Right kidney (tissue), 1 donor: ENCODE data around the gene TENM3.

ENCODE experiments used
- DNase-seq: peaks from one replicate; pipeline ENCODE4 v3.0.0-alpha.2; 2016

Gene TENM3

DNA sequence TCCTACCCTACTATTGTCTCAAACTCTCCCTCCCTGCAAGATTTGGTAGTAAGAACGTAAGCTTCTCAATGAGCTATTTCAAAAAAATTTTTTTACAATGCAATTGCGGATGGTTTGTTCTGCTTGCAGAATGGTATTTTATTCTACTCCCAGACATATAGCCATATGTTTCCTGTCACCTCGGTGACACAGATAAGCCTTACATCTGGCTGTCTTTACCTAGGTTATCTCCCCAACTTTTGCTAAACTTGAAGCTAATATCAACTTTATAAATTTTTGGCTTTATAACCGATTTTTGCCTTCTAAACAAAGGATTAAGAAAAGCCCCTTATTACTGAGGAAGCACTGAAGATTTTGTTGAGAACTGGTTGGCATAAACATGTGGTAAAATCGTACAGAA is 331.5 kb downstream of the TENM3 start:
- no peak for DNase-seq

DNA sequence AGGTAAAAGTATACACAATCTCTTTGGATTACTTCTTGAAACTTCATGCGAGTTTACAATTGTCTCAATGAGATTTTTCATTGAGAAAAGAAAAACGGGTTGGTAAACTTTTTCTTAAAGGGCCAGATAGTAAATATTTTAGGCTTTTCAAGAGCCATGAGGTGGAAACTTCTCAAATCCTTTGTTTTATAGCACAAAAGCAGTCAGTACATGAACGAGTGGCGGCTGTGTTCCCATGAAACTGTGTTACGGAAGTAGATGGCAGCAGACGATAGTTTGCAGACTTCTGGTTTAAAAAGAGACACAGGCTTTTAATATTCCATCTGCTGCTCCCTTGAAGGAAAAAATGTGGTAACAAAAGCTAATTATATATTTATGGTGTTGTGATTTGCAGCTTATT is 332.0 kb downstream of the TENM3 start:
- DNase-seq = no peak

DNA sequence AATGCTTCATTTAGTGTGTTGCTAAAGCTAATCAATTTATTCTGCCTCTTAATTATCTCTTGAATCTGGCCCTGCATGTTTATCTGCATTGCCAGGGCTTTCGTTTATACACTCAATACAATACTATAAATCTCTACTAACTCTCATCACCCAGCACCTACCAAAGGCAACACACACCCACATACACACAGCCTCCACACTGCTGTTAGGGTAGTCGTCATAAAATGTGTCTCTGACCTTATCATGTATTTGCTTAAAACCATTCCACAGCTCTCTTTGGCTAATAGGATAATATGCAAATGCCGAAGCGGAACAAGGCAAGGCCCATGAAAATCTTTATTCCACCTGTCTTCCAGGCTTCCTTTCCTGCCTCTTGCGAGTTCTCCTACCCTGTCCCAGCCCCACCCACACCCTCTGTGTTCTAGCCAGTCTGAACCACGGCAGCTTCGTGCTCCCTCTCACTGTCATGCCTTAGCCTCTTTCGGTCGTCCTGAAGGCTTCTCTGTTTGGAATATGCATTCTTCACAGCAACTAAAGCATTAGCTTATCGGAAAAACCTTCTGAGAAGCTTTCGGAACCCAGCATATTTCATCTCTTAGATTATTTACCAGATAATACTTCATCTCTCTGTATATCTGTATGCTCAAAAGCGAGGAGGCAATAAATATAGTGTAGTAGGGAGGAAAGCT is 333.5 kb downstream of the TENM3 start:
- DNase-seq = no peak

DNA sequence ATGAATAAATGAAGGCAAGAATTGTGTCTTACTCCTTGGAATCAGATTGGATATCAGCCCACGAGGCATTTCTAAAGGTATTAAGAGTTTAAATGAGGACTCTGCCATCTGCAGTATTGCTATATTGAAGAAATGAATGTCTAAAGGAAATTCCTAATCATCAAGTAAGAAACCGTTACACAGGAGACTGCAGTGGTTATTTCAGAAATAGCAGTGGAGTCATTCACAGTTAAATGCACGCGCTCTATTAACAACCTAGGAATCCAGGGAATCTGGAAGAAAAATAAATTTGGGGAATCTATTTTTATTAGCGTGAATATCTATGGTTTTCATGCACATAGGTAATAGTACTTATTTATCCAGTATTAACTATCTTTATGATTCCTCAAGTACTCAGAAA is 334.2 kb downstream of the TENM3 start:
- DNase-seq = no peak

DNA sequence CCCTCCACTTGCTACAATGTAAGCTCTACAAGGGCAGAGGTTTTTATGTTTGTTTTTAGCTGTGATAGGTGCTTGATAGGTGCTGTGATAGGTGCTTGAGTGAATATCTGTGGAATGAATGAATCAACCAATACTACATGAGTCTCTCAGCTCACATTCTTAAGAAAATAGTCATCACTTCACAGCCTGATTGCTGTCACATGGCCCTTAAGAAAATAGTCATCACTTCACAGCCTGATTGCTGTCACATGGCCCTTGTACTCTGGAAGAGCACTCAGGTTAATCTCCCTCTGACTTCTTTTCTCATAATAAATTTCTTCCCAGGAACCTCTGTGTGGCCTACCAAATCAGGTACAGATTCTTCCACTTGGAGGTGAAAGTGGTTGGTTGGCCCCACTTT is 335.2 kb downstream of the TENM3 start:
- no peak for DNase-seq

DNA sequence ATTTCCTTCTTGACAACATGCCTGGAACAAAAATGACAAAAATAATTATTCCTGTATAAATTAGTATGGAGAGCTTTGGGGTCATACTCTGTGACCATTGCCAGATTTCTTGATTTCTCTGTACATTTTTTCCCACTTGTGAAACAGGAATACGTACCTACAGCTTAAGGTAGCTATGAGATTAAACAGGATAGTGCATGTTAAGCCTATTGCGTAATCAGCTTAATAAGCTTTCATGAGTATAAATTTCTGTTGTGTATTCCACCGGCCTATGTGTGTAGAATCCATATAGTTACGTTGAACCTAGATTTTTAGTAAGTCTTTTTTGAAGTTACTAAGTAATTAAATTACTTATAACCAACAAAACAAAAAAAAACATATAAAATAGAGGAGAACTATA is 339.0 kb downstream of the TENM3 start:
- DNase-seq = no peak

DNA sequence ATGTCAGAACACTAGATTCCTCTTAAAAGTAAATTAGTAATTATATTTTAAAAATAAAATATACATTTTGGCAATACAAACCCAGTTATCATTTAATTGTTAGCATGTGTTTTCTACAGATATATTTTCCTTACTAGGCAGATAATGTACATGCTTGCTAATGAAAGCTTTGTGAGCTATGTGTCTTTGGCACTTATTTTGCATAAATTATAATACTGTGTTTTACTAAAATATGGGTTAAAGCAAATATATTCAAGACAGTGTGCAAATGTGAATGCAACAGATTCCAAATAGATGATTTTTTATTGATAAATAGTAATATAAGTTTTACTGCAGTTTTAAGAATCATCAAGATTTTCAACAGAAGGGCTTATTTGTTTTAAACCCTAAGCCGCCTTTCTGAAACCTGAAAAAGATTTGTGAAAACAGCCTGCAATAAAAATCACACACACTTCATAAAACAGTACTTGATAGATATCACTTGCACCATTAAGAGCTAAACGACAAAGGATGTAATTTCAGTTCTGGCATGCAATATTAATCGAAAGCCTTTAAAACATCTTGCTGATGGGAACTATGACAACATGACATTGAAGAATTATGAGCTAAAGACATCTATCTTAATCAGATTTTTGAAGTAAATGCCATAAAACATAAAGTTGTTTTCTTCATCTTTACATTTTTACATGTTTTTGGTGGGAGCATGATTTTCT is 340.7 kb downstream of the TENM3 start:
- no peak for DNase-seq

DNA sequence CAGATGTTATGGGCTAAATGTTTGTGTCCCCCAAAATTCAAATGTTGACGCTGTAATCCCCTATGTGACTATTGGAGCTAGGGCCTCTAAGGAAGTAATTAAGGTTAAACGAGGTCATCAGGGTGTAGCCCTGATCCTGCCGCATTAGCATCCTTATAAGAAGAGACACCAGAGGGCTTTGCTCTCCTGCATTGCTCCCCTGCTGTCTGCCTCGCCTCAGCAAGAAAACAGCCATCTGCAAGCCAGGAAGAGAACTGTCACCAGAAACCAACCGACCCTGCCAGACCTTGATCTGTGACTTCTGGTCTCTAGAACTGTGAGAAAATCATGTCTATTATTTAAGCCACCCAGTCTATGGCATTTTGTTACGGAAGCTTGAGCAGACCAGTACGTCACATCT is 342.1 kb downstream of the TENM3 start:
- DNase-seq = no peak

DNA sequence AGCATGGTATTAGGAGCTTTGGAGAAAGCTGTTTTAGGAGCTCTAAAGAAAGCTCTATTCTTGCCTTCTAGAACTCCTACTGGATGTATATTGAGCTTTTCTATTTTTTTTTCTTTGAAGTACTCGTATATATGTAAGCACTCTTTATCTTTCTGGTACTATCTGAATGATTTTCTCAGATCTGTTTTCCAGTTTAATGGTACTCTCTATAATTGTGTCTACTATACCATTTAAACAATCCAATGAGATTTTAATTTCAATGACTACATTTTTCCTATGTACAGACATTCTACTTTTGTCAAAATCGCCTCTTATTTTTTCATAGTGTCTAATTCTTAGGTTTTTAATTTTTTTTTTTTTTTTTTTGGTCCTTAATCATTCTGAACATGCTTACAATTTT is 345.9 kb downstream of the TENM3 start:
- no peak for DNase-seq

DNA sequence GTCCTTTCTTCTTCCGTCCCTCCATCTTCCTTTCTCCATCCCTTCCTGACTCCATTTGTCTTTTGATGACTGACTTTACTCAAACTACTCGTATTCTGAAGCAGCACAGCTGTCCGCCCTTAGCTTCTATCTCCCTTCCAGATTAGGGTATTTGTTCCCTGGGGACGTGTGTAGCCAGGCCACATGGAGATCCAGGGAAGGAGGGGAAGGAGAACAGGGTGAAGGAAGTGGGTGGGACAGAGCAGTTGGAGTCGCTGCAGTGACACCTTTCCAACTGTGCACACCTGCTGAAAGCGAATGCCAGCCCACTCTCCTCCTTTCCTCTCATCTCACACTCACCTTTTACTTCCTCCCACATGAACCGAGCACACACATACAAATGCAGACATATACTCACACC is 350.2 kb downstream of the TENM3 start:
- no peak for DNase-seq

DNA sequence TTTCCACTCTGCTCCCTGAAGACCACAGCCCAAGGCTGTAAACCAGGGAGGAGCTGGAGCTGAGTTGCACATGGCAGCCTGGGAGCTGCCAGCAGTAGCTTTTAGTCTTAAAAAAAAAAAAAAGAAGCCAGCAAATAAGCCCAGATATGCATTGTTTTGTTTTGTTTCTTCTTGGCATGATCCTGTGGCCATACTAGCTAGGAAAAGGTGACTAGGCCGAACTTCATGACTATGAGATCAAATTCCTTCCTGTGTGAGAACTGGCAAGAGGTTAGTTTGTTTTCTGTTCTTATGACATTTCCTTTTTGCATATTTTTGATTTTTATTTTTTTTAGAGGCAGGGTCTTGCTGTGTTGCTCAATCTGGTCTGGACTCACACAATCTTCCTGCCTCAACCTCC is 350.7 kb downstream of the TENM3 start:
- DNase-seq = no peak

DNA sequence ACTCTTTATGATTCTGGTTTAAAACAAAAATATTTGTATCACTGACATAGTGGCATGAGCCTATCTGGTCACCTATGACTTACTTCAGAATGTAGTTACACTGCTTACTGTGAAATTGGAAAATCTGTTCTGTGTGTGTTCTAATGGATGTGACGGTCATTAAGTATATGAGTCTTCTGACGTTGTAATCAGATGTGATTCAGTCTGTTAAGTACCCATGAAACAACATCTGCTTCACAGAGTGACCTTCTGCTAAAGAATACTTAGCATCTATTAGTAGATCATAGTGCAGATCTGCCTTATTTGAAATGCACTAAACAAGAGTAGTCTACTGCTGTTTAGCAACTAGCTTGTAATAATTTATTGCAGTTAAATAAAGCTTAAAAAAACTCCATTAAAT is 356.9 kb downstream of the TENM3 start:
- DNase-seq = no peak

DNA sequence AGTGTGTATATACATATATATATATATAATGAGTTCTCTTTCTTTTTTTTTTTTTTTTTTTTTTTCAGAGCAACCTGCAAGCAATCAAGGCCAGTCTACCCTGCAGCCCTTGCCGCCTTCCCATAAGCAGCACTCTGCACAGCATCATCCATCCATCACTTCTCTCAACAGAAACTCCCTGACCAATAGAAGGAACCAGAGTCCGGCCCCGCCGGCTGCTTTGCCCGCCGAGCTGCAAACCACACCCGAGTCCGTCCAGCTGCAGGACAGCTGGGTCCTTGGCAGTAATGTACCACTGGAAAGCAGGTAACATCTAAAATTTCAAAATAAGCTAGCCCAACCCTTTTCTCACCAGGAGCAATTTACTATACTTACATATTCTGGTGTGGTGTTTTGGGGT is 357.7 kb downstream of the TENM3 start:
- no peak for DNase-seq

DNA sequence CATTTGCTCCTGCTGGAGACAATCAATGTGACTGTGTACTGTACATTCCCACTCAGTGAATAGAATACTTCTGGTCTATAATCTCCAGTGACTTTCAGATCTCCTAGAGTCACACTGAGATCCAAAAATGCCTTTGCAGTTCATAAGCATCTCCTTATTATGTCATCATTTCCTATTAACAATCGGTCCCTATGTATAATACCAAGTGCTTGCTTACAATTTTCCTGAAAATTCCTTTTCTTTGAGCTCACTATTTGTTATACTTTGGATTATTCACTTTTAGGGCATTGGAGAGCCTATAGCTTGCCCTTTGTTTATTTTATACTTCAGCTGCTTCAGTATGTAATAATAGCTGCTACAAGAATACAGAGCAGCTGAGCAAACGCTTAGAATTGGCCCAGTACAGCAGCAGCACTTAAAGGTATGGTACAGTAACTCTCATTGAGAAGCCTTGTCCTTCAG is 361.0 kb downstream of the TENM3 start:
- no peak for DNase-seq

DNA sequence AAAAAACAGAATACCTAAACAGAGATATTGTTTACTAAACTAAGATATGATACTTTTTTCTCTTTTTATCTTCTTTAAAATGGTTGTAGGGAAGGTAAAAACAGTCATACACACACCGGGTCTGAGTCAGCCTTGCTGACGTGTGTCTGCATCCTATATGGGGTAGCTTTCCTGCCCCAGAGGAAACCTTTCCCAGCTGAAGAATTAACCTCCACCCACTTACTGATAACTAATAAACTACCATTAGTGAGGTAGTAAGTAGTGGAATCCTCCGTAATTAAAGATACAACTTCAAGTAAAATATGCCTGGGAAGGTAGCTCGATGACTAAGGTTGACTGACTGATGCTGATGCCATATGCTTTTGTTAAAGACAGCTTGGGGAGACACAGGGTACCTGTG is 361.8 kb downstream of the TENM3 start:
- DNase-seq = no peak

DNA sequence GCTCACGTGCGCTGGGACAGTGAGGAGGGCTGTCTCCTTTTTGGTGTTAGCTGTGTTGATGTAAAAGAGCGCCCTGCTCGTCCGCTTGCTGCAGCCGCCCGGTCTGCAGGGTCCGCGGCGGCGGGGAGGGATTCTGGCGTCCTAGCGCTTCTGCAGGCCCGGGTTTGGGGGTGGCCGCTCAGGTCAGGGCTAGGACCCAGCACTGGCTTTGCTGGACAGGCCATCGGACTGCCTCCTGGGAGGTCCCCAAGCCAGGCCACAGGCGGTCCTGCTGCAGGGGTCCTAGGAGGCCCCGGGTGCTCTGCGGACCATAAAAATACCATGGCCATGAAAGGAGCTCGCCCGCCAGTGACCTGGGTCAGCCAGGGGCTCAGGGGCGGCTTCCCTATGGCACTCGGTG is 365.3 kb downstream of the TENM3 start:
- no peak for DNase-seq

DNA sequence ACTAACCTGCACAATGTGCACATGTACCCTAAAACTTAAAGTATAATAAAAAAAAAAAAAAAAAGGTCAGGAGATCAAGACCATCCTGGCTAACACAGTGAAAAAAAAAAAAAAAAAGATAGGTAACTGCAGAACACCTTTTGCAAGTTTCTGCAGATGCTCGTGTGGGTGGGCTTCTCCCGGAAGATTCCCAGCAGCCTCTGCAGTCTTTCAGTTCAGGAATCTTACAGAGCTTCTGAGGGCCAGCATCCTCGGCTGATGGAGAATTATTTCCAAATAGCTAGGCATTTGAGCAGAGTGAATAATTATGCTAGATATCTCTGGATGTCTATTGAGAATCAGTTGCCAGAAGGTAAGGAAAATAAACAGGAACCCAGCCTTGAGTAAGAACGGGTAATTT is 373.3 kb downstream of the TENM3 start:
- DNase-seq = no peak

DNA sequence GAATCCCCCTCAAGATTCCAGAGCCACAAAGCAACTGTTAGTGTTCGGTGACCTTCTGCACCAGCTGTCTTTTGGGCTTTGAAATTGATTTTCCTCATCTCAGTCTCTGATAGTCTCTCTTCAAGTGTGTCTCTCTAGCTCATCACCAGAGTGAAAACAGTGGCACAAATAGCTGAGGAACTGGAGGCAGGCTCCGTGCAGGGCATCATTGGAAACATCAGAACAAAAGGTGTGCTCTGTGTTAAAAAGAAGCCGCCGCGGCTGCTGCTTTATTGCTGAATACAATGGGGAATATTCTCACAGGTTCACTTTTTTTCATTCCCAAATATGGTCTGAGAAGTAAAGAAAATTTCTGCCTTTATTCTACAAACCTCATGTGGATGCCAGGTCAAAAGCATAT is 376.5 kb downstream of the TENM3 start:
- DNase-seq = no peak

DNA sequence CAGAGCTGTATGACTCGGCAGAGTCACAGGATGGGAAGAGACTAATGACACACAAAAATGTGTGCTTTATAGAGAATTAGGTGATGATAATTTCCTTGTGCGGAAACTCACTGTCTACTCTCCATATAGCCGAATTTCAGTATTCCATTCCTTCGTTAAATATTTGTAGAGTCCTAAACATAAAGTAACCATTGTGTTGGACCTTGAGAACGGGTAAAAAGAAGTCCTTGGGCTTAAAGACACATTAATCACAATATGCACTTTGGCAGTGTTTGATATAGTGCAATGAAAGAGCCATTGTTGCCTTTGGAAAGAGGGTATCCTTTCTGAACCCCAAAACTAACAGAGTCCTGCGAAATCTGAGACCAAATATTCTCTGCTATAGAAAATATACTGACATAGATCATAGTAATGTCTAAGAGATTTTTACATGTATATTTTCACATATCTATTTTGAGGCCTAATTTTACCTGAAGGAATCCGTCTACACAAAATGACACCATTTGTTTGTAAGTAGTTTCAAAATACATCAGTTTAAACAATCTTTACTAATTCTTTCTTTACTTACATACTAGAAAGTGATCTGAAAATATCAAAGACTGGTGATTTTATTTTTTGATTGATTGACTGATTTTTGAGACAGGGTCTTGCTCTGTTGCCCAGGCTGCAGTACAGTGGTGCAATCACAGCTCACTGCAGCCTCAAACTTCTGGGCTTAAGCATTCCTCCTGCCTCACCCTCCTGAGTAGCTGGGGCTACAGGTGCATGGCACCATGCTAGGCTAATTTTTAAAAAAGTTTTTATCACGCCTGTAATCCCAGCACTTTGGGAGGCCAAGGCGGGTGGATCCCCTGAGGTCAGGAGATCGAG is 377.1 kb downstream of the TENM3 start:
- DNase-seq = no peak

DNA sequence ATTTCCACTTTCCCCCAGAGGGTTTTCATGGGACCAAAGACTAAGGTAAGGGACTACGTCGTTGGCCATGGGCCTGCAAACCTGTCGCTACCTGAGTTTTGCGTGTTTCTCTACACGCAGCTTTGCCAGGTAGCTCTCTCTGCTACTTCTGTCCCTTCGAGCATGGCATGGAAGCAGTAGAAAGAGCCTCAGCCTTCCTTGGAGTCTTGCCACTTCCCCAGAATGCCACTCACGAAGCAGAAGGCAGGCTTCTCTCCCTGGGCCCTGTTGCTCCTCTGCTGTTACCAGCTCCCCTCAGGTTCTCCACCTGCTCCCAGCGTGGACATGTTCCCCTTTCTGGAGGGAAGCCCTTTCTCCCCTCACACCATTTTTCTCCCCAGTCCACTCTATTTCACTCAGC is 381.1 kb downstream of the TENM3 start:
- no peak for DNase-seq

DNA sequence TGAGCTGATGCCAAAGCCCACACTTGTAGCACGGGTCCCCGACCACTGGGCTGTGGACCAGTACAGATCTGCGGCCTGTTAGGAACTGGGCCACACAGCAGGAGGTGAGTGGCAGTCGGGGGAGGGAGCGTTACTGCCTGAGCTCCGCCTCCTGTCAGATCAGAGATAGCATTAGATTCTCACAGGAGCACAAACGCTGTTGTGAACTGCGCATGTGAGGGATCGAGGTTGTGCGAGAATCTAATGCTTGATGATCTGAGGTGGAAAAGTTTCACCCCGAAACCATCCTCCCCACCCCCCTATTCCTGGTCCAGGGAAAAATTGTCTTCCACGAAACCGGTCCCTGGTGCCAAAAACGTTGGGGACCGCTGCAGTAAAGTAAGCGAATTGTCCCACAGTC is 382.0 kb downstream of the TENM3 start:
- DNase-seq = no peak

DNA sequence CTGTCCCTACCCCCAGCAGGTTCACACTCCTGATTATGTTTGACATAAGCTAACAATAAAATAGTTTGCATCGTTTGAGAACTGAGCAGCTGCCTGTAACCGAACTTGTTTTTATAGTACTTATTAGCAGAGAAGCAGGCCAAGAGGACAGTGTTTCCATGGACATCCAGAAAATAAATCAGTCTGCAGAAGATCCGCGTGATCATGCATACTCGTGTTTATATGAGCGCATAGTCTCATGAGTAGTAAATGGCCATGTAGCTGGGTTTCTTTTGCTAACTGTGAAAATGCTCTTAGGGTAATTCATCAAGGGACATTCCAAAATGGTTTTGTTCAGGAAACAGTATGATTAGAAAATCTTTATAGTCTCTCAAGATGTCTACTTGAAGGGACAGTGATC is 384.8 kb downstream of the TENM3 start:
- DNase-seq = no peak

DNA sequence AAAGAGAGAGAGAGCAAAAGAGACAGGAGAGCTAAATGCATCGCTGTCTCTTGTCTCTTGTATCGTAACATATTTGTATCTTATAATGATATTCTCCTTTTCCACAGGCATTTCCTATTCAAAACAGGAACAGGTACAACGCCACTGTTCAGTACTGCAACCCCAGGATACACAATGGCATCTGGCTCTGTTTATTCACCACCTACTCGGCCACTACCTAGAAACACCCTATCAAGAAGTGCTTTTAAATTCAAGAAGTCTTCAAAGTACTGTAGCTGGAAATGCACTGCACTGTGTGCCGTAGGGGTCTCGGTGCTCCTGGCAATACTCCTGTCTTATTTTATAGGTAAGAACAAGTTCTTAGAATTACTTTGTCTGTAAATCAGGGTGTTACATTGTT is 385.3 kb downstream of the TENM3 start:
- DNase-seq = no peak
